Measurements from ENCODE around the gene SMIM31.

SMIM31 gene

GRCh38 chr4:164783976-164784375 lies 30.0 kb downstream of the SMIM31 start:
- DNase-seq (ENCODE audit: low read depth in 3 of 3), result no peak

GRCh38 chr4:164789047-164789446 lies 35.1 kb downstream of the SMIM31 start:
- no peak for DNase-seq (ENCODE audit: low read depth in 3 of 3)

GRCh38 chr4:164790249-164790648 lies 36.3 kb downstream of the SMIM31 start:
- DNase-seq (ENCODE audit: low read depth in 3 of 3), result no peak

- DNase-seq (ENCODE audit: low read depth in 3 of 3), result no peak
Observed at GRCh38 chr4:164799410-164799809, 45.5 kb downstream of the SMIM31 start.

- no peak for DNase-seq (ENCODE audit: low read depth in 3 of 3)
Observed at GRCh38 chr4:164800786-164801185, 46.9 kb downstream of the SMIM31 start.

GRCh38 chr4:164802301-164802901 lies 48.5 kb downstream of the SMIM31 start:
- DNase-seq (ENCODE audit: low read depth in 3 of 3), result no peak

- DNase-seq (ENCODE audit: low read depth in 3 of 3), result no peak
Observed at GRCh38 chr4:164803702-164804101, 49.8 kb downstream of the SMIM31 start.

GRCh38 chr4:164807611-164808010 lies 53.7 kb downstream of the SMIM31 start:
- DNase-seq (ENCODE audit: low read depth in 3 of 3), result no peak

- DNase-seq (ENCODE audit: low read depth in 3 of 3), result no peak
Observed at GRCh38 chr4:164813554-164813953, 59.6 kb downstream of the SMIM31 start.

- DNase-seq (ENCODE audit: low read depth in 3 of 3), result no peak
Observed at GRCh38 chr4:164815711-164816110, 61.8 kb downstream of the SMIM31 start.

GRCh38 chr4:164819366-164819765 lies 65.4 kb downstream of the SMIM31 start:
- no peak for DNase-seq (ENCODE audit: low read depth in 3 of 3)

- no peak for DNase-seq (ENCODE audit: low read depth in 3 of 3)
Observed at GRCh38 chr4:164821711-164822110, 67.8 kb downstream of the SMIM31 start.

GRCh38 chr4:164824581-164824980 lies 70.7 kb downstream of the SMIM31 start:
- DNase-seq (ENCODE audit: low read depth in 3 of 3), result no peak

- DNase-seq (ENCODE audit: low read depth in 3 of 3), result no peak
Observed at GRCh38 chr4:164828955-164829354, 75.0 kb downstream of the SMIM31 start.

GRCh38 chr4:164846566-164846965 lies 92.6 kb downstream of the SMIM31 start:
- DNase-seq (ENCODE audit: low read depth in 3 of 3), result no peak

GRCh38 chr4:164847016-164847415 lies 93.1 kb downstream of the SMIM31 start:
- no peak for DNase-seq (ENCODE audit: low read depth in 3 of 3)

- DNase-seq (ENCODE audit: low read depth in 3 of 3), result no peak
Observed at GRCh38 chr4:164847967-164848649, 94.2 kb downstream of the SMIM31 start.
